ENCODE measurements around the gene USP12.

DNA sequence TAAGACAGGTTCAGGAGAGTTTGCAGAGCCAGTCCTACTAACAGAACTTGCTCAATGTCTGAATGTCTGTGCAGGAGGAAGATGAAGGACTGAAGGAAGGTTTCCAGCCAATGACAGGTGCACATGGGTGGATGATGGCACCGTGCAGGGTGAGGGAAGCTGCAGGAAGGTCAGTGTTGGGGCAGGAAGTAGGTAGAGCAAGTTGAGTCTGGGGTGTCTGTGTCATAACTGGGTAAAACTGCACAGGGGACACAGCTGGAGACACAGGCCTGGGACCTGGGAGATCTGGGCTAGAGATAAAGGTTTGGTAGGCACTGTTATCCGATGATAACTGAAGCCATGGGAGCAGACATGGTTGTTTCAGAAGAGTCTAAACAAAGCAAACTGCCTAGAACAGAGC lies 116.9 kb downstream of the USP12 start:
- TF ChIP-seq, protein P1, sequence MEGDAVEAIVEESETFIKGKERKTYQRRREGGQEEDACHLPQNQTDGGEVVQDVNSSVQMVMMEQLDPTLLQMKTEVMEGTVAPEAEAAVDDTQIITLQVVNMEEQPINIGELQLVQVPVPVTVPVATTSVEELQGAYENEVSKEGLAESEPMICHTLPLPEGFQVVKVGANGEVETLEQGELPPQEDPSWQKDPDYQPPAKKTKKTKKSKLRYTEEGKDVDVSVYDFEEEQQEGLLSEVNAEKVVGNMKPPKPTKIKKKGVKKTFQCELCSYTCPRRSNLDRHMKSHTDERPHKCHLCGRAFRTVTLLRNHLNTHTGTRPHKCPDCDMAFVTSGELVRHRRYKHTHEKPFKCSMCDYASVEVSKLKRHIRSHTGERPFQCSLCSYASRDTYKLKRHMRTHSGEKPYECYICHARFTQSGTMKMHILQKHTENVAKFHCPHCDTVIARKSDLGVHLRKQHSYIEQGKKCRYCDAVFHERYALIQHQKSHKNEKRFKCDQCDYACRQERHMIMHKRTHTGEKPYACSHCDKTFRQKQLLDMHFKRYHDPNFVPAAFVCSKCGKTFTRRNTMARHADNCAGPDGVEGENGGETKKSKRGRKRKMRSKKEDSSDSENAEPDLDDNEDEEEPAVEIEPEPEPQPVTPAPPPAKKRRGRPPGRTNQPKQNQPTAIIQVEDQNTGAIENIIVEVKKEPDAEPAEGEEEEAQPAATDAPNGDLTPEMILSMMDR (IDR thresholded peaks at IDR 0.05): no peak
- TF ChIP-seq POLR2A (IDR thresholded peaks at IDR 0.05): no peak
